SIG-M5 (cell line): ENCODE data around the gene JPH4.
"Not testable (repeated sequence)": the region's sequence is repeated elsewhere in the genome, so short reads cannot be mapped to it uniquely, and the experiment has no call there.

Source experiments
- DNase-seq: peaks from one replicate; lab custom pipeline; 2025; lab: John Stamatoyannopoulos, UW

JPH4 gene

GRCh38 chr14:23545740-23546365, 32.7 kb downstream of the JPH4 start:
- DNase-seq = no peak

GRCh38 chr14:23544511-23545447, 33.8 kb downstream of the JPH4 start:
- DNase-seq = no peak

GRCh38 chr14:23543403-23543802, 35.2 kb downstream of the JPH4 start:
- DNase-seq = no peak

GRCh38 chr14:23542261-23542660, 36.3 kb downstream of the JPH4 start:
- no peak for DNase-seq

GRCh38 chr14:23540141-23540469, 38.5 kb downstream of the JPH4 start:
- no peak for DNase-seq

GRCh38 chr14:23539248-23540140, 39.1 kb downstream of the JPH4 start:
- DNase-seq = no peak

GRCh38 chr14:23538785-23539184, 39.8 kb downstream of the JPH4 start:
- DNase-seq = no peak

- DNase-seq = no peak
Observed at GRCh38 chr14:23538050-23538718, 40.4 kb downstream of the JPH4 start.

GRCh38 chr14:23537351-23538049, 41.1 kb downstream of the JPH4 start:
- no peak for DNase-seq

GRCh38 chr14:23536906-23537305, 41.7 kb downstream of the JPH4 start:
- not testable (repeated sequence) for DNase-seq

- DNase-seq = no peak
Observed at GRCh38 chr14:23536494-23536893, 42.1 kb downstream of the JPH4 start.

- DNase-seq = no peak
Observed at GRCh38 chr14:23535943-23536342, 42.6 kb downstream of the JPH4 start.

- DNase-seq = no peak
Observed at GRCh38 chr14:23533652-23534435, 44.7 kb downstream of the JPH4 start.

GRCh38 chr14:23532658-23533057, 45.9 kb downstream of the JPH4 start:
- no peak for DNase-seq

GRCh38 chr14:23531391-23531790, 47.2 kb downstream of the JPH4 start:
- DNase-seq = no peak

- DNase-seq = no peak
Observed at GRCh38 chr14:23530375-23531055, 48.1 kb downstream of the JPH4 start.

- no peak for DNase-seq
Observed at GRCh38 chr14:23529016-23529415, 49.6 kb downstream of the JPH4 start.

- DNase-seq = no peak
Observed at GRCh38 chr14:23528555-23528954, 50.0 kb downstream of the JPH4 start.

- DNase-seq = no peak
Observed at GRCh38 chr14:23525611-23526010, 53.0 kb downstream of the JPH4 start.

GRCh38 chr14:23524954-23525353, 53.6 kb downstream of the JPH4 start:
- no peak for DNase-seq
